Astrocyte (in vitro differentiated cells and primary cell): ENCODE measurements around the gene SYF2. TPM values are rescaled to one million over a fixed set of nuclear protein-coding genes. Genes with fewer than 3 reads are reported as not detected.
"Not testable (repeated sequence)": the region's sequence is repeated elsewhere in the genome, so short reads cannot be mapped to it uniquely, and the experiment has no call there.

Experiments
- DNase-seq: peaks from one replicate; pipeline ENCODE4 v3.0.0-alpha.2; 2010; ENCODE audit warnings: low read depth
- FAIRE-seq: peaks from 2 replicates; lab custom pipeline; 2011; peaks lifted over from hg19 to GRCh38; lab: Jason Lieb, UNC
- H2AFZ ChIP-seq: 2 replicates; pipeline ENCODE4 v1.6.0; 2012; ENCODE audit warnings: low read depth, low read length, inconsistent platforms
- H3K27ac ChIP-seq: 2 replicates; pipeline ENCODE4 v1.5.1; 2011; ENCODE audit warnings: low read depth, low read length, inconsistent platforms
- H3K27me3 ChIP-seq: 2 replicates; pipeline ENCODE4 v1.6.0; 2011; ENCODE audit warnings: low read length, inconsistent platforms; ENCODE audit not compliant: insufficient read depth
- H3K36me3 ChIP-seq: 2 replicates; pipeline ENCODE4 v1.5.1; 2011; ENCODE audit warnings: low read length, inconsistent platforms; ENCODE audit not compliant: insufficient read depth
- H3K4me1 ChIP-seq: 2 replicates; pipeline ENCODE4 v1.5.1; 2011; ENCODE audit warnings: low read length, inconsistent platforms; ENCODE audit not compliant: insufficient read depth
- H3K4me2 ChIP-seq: 2 replicates; pipeline ENCODE4 v1.6.0; 2012; ENCODE audit warnings: low read length, inconsistent platforms
- H3K4me3 ChIP-seq: 2 replicates; pipeline ENCODE4 v1.5.1; 2011; ENCODE audit warnings: low read depth, mild to moderate bottlenecking, low read length, inconsistent platforms; ENCODE audit not compliant: insufficient read depth
- H3K79me2 ChIP-seq: 2 replicates; pipeline ENCODE4 v1.6.0; 2012; ENCODE audit warnings: mild to moderate bottlenecking, low read length, inconsistent platforms; ENCODE audit not compliant: insufficient read depth
- H3K9ac ChIP-seq: 2 replicates; pipeline ENCODE4 v1.6.0; 2012; ENCODE audit warnings: mild to moderate bottlenecking, low read length, inconsistent platforms
- H3K9me3 ChIP-seq: 2 replicates; pipeline ENCODE4 v1.5.1; 2012; ENCODE audit warnings: low read depth, mild to moderate bottlenecking, low read length, inconsistent platforms; ENCODE audit not compliant: insufficient read depth
- H4K20me1 ChIP-seq: 2 replicates; pipeline ENCODE4 v1.6.0; 2012; ENCODE audit warnings: low read length, inconsistent platforms; ENCODE audit not compliant: insufficient read depth
- H3K27ac Mint-ChIP-seq: one replicate; pipeline ENCODE4 v1.8.0; 2021; ENCODE audit warnings: mild to moderate bottlenecking, mixed read lengths; ENCODE audit not compliant: unreplicated experiment
- H3K27me3 Mint-ChIP-seq: one replicate; pipeline ENCODE4 v1.8.0; 2021; ENCODE audit warnings: low read depth, mixed read lengths; ENCODE audit not compliant: unreplicated experiment
- H3K36me3 Mint-ChIP-seq: one replicate; pipeline ENCODE4 v1.8.0; 2021; ENCODE audit warnings: low read depth, mixed read lengths; ENCODE audit not compliant: unreplicated experiment
- H3K4me1 Mint-ChIP-seq: one replicate; pipeline ENCODE4 v1.8.0; 2021; ENCODE audit warnings: low read depth, mixed read lengths; ENCODE audit not compliant: unreplicated experiment
- H3K4me3 Mint-ChIP-seq: one replicate; pipeline ENCODE4 v1.8.0; 2021; ENCODE audit warnings: mild to moderate bottlenecking, moderate library complexity, mixed read lengths; ENCODE audit not compliant: unreplicated experiment
- H3K9me3 Mint-ChIP-seq: one replicate; pipeline ENCODE4 v1.8.0; 2021; ENCODE audit warnings: mild to moderate bottlenecking, mixed read lengths; ENCODE audit not compliant: unreplicated experiment
- EZH2 ChIP-seq: IDR thresholded peaks from 2 replicates; pipeline ENCODE4 v1.6.1; 2012; ENCODE audit warnings: mild to moderate bottlenecking, low read length, inconsistent platforms; ENCODE audit not compliant: insufficient read depth
- total RNA-seq: library from RNA; stranded (reverse); gene quantifications from 2 replicates; pipeline ENCODE4 v1.2.1, GENCODE V29; 2021
- TF ChIP-seq, protein P1 (sequence below): IDR thresholded peaks from 2 replicates; pipeline ENCODE4 v1.5.1; 2011; ENCODE audit warnings: low read depth, mild to moderate bottlenecking, inconsistent platforms, low read length, moderate library complexity; ENCODE audit not compliant: insufficient read depth

The SYF2 gene
- total RNA-seq, 1 donor from 2014 or later = 29.1 TPM

DNA sequence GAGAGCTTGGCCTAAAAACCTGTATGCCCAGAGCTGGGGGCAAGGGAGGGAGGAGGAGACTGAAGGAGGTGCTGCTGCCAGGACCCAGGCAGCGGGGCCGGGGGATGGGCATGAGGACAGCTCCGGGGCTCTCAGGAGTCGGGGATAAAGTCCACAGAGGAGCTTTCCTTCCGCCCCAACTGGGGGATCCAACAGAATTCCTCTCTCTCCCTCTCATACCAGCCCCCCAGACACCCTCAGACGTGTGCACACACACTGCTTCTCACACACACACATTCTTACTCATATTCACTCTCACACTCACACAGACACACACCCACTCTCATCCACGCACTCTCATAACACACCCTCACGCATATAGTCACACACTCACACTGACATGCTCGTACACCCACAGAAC is 39.1 kb downstream of the SYF2 start:
- Histone ChIP-seq H3K79me2 (no peaks in the 10 kb centered on the region), H3K4me1 (peaks cover 3% of the 10 kb centered on the region), H3K4me3 (no peak overlapping the region), H3K9ac (no peak overlapping the region), H3K27me3 (peaks cover 8% of the 10 kb centered on the region), H3K9me3 (no peaks in the 10 kb centered on the region), H3K27ac (no peak overlapping the region), H2AFZ (no peak overlapping the region), H3K4me2 (no peak overlapping the region), H3K36me3 (no peaks in the 10 kb centered on the region), H4K20me1 (no peaks in the 10 kb centered on the region)
- FAIRE-seq (no peak), DNase-seq (no peak)
- peaks cover 38% of the 10 kb centered on the region for H3K27me3 Mint-ChIP-seq
- peaks cover 6% of the 10 kb centered on the region for H3K4me1 Mint-ChIP-seq
- H3K4me3 Mint-ChIP-seq = no peak overlapping the region
- H3K36me3 Mint-ChIP-seq = no peaks in the 10 kb centered on the region
- TF ChIP-seq EZH2 = no peak
- TF ChIP-seq, protein P1, sequence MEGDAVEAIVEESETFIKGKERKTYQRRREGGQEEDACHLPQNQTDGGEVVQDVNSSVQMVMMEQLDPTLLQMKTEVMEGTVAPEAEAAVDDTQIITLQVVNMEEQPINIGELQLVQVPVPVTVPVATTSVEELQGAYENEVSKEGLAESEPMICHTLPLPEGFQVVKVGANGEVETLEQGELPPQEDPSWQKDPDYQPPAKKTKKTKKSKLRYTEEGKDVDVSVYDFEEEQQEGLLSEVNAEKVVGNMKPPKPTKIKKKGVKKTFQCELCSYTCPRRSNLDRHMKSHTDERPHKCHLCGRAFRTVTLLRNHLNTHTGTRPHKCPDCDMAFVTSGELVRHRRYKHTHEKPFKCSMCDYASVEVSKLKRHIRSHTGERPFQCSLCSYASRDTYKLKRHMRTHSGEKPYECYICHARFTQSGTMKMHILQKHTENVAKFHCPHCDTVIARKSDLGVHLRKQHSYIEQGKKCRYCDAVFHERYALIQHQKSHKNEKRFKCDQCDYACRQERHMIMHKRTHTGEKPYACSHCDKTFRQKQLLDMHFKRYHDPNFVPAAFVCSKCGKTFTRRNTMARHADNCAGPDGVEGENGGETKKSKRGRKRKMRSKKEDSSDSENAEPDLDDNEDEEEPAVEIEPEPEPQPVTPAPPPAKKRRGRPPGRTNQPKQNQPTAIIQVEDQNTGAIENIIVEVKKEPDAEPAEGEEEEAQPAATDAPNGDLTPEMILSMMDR = no peak
- no peak overlapping the region for H3K27ac Mint-ChIP-seq
- no peaks in the 10 kb centered on the region for H3K9me3 Mint-ChIP-seq

DNA sequence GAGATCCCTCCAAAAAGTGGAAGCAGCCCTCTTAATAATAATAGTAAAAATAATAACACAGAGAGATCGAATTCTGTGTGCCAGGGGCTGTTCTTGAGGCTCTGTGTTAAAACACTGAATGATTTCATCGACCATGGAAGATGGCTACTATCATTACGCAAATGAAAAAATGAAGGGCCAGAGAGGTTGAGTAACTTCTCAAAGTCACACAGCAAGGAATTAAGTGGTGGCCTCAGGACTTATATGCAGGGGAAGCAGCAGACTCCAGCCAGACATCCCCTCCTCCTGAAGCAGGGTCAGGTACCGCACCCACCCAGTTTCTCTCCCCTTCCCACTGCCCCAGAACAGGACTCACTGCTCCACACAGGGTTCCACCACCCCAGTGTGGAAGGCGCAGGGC is 40.1 kb downstream of the SYF2 start:
- TF ChIP-seq EZH2 = no peak
- TF ChIP-seq, protein P1 = no peak
- peaks cover 30% of the 10 kb centered on the region for H3K27me3 Mint-ChIP-seq
- Histone ChIP-seq H3K79me2 (no peaks in the 10 kb centered on the region), H3K4me2 (no peak overlapping the region), H3K27me3 (peaks cover 2% of the 10 kb centered on the region), H3K9ac (no peak overlapping the region), H3K4me1 (peaks cover 3% of the 10 kb centered on the region), H2AFZ (no peak overlapping the region), H4K20me1 (no peaks in the 10 kb centered on the region), H3K4me3 (no peak overlapping the region), H3K9me3 (no peaks in the 10 kb centered on the region), H3K27ac (no peak overlapping the region), H3K36me3 (no peaks in the 10 kb centered on the region)
- no peak overlapping the region for H3K27ac Mint-ChIP-seq
- no peak overlapping the region for H3K4me3 Mint-ChIP-seq
- no peaks in the 10 kb centered on the region for H3K9me3 Mint-ChIP-seq
- H3K36me3 Mint-ChIP-seq = no peaks in the 10 kb centered on the region
- H3K4me1 Mint-ChIP-seq = peaks cover 6% of the 10 kb centered on the region
- FAIRE-seq (no peak), DNase-seq (no peak)

DNA sequence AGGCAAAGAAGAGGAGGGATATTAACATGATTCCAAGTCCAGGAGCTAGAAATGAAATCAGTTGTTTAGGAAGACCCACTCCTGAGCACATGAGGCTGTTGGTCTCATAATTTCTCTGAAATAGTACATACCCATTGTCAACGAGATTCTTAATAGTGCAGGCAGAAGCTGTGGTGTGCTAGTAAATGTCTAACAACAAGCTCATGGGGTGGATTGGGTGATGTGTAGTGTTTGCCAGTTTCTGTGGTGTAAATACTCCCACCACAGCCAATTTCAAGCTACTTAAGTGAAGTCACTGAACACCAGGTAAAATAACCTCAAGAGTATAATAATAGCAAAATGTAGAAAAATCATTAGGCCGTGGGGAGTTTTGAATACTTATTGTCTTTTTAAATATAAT is 42.0 kb downstream of the SYF2 start:
- H3K4me1 Mint-ChIP-seq = peaks cover 6% of the 10 kb centered on the region
- Histone ChIP-seq H3K79me2 (no peaks in the 10 kb centered on the region), H3K27ac (no peak overlapping the region), H3K4me1 (peaks cover 3% of the 10 kb centered on the region), H3K27me3 (peaks cover 2% of the 10 kb centered on the region), H3K36me3 (no peaks in the 10 kb centered on the region), H4K20me1 (no peaks in the 10 kb centered on the region), H2AFZ (no peak overlapping the region), H3K4me2 (no peak overlapping the region), H3K4me3 (no peak overlapping the region), H3K9ac (no peak overlapping the region), H3K9me3 (no peaks in the 10 kb centered on the region)
- H3K27ac Mint-ChIP-seq = no peak overlapping the region
- no peak for FAIRE-seq
- H3K9me3 Mint-ChIP-seq = no peaks in the 10 kb centered on the region
- DNase-seq = no peak
- no peak for TF ChIP-seq EZH2
- TF ChIP-seq, protein P1 = no peak
- no peaks in the 10 kb centered on the region for H3K36me3 Mint-ChIP-seq
- H3K4me3 Mint-ChIP-seq = no peak overlapping the region
- peaks cover 29% of the 10 kb centered on the region for H3K27me3 Mint-ChIP-seq

DNA sequence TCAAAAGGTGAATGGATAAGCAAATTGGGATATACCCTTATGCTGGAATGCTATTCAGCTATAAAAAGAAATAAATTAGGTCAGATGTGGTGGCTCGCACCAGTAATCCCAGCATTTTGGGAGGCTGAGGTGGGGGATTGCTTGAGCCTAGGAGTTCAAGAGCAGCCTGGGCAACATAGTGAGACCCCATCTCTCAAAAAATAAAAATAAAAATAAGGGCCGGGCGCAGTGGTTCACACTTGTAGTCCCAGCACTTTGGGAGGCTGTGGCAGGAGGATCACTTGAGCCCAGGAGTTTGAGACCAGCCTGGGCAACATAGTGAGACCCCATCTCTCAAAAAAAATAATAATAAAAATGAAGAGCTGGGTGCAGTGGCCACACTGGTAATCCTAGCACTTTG is 44.4 kb downstream of the SYF2 start:
- not testable (repeated sequence) for H3K9me3 ChIP-seq, H3K4me3 Mint-ChIP-seq, H3K4me1 Mint-ChIP-seq, DNase-seq, FAIRE-seq, H3K27ac ChIP-seq, H3K4me1 ChIP-seq, H2AFZ ChIP-seq, H3K36me3 Mint-ChIP-seq, H3K27ac Mint-ChIP-seq, H3K36me3 ChIP-seq, H3K4me3 ChIP-seq, H3K9me3 Mint-ChIP-seq, H3K4me2 ChIP-seq, H3K27me3 ChIP-seq, H3K79me2 ChIP-seq, H4K20me1 ChIP-seq, H3K9ac ChIP-seq
- H3K27me3 Mint-ChIP-seq = peaks cover 24% of the 10 kb centered on the region
